GM19372 (cell line): Measurements from ENCODE around the gene SLX4IP.
"Not testable (repeated sequence)": the region's sequence is repeated elsewhere in the genome, so short reads cannot be mapped to it uniquely, and the experiment has no call there.

Source experiments
- ATAC-seq: cut with Tn5 transposase; IDR thresholded peaks from one replicate; pipeline ENCODE4 v1.9.1; 2021; ENCODE audit warnings: mild to moderate bottlenecking, low read depth, moderate library complexity; ENCODE audit not compliant: unreplicated experiment

SLX4IP gene

DNA sequence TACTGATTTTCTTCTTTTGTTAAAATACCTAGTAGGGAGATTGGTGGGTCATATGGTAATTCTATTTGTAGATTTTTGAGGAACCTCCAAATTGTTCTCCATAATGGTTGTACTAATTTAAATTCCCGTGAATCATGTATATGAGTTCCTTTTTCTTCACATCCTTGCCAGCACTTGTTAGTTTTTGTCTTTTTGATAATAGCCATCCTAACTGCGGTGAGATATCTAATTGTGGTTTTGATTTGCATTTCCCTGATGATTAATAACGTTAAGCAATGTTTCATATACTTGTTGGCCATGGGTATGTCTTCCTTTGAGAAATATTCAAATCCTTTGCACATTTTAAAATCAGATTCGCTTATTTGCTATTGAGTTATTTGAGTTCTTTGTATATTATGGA is 127.8 kb downstream of the SLX4IP start:
- no peak for ATAC-seq

DNA sequence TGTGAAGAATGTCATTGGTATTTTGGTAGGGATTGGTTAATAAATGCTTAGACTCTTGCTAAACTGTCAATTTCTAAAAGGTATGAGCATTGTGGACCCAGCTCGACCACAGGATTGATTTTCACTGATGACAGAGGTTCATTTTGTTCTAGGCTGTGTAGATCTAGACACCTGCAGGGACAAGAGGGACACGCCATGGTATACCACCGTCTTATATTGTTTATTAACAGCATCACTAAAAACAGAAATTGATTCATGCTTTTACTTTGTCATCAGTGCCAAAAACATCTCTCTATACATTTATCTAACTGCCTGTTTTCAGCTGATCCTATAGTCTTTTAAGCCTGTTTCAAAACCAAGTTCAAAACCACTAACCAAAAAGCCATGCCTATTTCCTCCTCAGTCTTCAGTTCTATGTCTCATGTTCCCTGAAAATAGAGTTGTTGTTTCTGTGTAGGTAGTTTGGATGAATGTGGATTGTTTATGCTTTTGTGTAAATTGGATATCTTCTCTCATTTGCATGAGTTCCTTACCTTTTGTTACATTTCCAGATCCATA is 128.9 kb downstream of the SLX4IP start:
- no peak for ATAC-seq

GRCh38 chr20:10565191-10565921 is 130.3 kb downstream of the SLX4IP start:
- no peak for ATAC-seq

DNA sequence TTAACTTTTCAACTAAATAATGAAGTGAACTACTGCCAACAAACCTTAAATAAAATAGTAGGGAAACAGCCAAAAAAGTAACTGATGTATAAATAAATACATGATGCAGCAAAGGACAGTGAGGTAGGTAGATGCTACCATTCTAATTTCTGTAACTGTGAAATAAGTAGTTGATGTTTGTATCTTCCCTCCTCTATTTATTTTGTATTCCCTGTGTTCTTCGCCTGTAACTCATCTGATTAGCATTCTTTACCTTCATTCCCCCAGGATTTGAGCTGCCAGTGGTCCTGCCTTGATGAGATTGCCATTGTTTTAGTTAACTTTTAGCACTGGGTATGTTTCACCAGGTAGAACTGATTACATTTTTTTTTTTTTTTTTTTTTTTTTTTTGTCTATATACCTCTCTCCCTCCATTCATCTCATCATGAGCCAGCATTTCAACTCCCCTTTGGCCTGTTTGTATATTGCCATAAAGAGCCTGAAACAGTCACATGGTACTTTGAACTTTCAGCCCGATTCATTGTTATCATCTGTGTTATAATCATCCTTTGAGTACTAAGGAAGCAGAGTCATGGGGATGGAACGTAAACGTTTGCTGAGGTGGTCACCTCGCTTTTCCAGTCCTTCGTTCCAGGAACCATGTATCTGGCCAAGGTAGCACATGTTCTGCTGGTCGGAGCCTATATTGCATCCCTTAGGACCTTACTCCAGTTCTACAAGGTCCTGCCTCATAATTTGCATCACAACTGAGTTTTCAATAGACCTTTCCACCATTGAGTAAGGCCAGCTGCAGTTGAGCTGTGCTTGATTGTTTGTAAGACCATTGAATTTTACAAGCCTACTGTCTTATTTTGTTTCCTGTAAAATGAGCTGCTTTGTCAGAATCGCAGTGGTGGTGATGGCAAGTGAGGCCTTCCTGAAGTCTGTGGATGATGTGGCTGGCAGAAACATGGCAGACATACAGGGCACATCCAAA is 131.1 kb downstream of the SLX4IP start:
- ATAC-seq: no peak

- ATAC-seq: no peak
Measured at GRCh38 chr20:10568032-10568431, 132.9 kb downstream of the SLX4IP start.

DNA sequence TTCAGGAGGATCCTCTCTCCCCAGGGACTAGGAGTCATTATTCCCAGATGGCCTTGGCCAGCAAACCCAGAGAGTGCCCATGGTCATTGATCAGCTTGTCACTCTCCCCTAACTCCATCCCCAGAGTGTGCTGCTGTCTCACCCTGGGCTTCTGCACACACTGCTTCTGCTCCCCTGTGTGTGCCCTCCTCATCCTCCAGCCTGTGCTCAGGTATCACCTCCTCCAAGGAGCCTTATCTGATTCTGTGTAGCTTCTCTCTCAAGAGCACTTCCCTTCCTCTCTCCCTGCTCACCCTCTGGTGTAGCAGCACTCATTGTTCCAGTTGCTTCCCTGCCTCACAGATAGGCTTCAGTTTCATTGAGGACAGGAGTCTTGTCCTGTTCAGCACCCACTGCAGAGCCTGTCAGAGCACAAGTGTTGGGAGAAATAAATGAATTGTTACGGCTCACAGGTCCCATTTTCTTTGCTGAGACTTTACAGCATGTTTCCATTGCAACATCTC is 136.3 kb downstream of the SLX4IP start:
- ATAC-seq: no peak

GRCh38 chr20:10572853-10573252 is 137.7 kb downstream of the SLX4IP start:
- no peak for ATAC-seq

DNA sequence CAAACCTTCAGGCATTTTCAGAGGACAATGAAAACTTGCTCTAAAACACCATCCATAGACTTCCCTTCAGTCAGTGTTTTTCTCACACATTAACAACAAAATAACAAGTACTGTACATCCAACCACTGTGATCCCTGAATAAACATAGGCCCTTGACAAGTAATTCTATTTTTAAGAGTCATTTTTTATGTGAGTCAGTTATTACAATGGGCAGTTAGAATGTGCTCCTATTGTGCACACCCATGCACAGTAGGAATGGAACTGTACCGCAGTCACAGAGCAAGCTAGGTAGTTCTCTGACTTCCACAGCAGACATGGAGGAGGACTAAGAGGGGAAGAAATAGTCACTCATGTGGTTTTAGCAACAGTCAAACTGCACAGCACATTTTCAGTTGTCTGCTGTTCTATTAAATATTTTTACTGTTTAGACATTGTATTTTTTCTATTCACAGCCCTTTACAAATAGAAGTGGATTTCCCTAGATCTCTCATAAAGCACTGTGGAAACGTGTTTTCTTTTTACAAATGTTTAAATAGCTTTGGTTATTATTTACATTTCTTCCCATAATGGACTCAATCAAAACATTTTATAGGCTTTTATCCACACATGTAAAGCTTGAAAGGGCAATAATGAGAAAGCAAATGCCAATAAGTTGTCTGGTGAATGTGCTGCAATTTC is 138.3 kb downstream of the SLX4IP start:
- no peak for ATAC-seq

DNA sequence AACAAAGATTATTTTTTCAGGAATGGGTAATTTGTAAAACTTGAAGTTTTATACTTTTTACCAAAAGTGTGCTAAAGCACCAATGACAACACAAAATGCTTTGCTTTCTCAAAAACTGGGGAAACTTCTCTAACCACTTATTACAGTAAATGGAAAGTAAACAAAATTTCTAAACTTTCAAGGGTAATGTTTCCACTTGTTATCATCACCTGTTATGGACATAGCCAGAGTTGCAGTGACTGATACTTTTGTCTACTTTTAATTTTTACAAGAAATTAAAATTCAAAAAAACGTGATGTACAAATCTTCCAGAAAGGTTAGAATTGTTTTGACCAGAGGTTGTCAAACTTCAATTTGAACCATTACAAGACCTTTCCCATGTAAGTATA is 138.8 kb downstream of the SLX4IP start:
- ATAC-seq: no peak

GRCh38 chr20:10576411-10577090 is 141.4 kb downstream of the SLX4IP start:
- no peak for ATAC-seq

GRCh38 chr20:10577648-10578047 is 142.5 kb downstream of the SLX4IP start:
- no peak for ATAC-seq

GRCh38 chr20:10578607-10579006 is 143.5 kb downstream of the SLX4IP start:
- ATAC-seq: no peak

- no peak for ATAC-seq
Measured at GRCh38 chr20:10579942-10580341, 144.8 kb downstream of the SLX4IP start.

GRCh38 chr20:10580700-10581099 is 145.6 kb downstream of the SLX4IP start:
- ATAC-seq: no peak

- ATAC-seq: no peak
Measured at GRCh38 chr20:10581823-10582222, 146.7 kb downstream of the SLX4IP start.

DNA sequence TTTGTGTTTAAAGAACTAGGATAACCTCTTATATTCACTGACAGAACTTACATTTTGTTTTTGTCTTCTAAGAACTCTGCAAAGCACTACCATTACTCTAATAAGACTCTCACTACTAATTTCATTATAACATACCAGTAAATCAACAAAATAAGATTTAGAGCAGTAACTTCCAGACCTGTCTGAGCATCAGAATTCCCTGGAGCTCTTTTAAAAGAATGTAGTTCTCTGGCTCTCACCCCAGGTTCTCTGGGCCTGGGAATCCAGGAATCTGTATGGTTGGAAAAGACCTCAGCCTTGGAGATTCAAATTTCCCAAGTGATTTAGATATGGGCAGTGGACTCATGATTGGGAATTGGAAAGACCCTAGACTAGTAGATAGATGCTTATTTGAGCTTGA is 149.3 kb downstream of the SLX4IP start:
- no peak for ATAC-seq

DNA sequence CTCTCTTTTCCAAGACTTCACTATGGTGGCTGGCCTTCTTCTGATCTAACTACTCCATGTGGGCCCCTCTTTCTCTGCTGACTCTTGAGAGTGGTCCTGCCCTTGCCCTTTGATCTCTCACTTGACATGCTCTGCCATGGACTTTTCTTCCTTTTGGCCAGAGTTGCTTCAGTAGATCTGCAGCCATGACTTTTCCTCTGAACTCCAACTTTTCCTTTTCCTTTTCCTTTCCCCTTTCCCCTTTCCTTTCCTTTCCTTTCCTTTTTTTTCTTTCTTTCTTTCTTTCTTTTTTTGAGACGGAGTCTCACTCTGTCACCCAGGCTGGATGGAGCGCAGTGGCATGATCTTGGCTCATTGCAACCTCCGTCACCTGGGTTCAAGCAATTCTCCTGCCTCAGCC is 150.2 kb downstream of the SLX4IP start:
- no peak for ATAC-seq

DNA sequence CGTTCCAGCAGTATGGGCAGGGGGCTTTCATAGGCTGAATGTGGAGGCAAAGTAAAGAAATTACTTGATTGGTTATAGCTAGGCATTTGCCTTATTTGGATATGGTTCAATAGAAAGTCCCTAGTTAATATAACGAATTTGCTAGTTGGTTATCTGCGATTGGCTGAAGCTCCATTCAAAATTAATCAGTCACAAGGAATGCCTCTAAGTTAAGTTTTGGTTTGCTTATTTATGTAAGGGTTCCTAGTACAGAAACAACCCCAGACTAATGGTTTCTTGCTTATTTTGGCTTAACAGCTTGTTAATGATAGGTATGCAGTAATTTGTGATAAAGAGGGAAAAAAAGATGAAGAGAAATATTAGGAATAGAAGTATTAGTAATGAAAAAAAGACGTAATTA is 151.2 kb downstream of the SLX4IP start:
- no peak for ATAC-seq

- not testable (repeated sequence) for ATAC-seq
Measured at GRCh38 chr20:10590446-10590845, 155.3 kb downstream of the SLX4IP start.
